ENCODE data around the gene FAM229A. TPM values are rescaled to one million over a fixed set of nuclear protein-coding genes. Genes with fewer than 3 reads are reported as not detected.

Gene FAM229A, protein sequence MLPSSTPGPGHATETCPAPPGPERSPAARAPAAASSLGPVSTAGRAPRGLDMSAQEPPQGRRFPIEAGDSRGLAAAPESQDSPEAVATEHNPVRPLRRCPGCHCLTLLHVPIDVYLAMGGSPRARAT
- polyA plus RNA-seq (2013, experiment 1 of 2): 8.1 TPM
- polyA plus RNA-seq (2013, experiment 2 of 2): 8.3 TPM

DNA sequence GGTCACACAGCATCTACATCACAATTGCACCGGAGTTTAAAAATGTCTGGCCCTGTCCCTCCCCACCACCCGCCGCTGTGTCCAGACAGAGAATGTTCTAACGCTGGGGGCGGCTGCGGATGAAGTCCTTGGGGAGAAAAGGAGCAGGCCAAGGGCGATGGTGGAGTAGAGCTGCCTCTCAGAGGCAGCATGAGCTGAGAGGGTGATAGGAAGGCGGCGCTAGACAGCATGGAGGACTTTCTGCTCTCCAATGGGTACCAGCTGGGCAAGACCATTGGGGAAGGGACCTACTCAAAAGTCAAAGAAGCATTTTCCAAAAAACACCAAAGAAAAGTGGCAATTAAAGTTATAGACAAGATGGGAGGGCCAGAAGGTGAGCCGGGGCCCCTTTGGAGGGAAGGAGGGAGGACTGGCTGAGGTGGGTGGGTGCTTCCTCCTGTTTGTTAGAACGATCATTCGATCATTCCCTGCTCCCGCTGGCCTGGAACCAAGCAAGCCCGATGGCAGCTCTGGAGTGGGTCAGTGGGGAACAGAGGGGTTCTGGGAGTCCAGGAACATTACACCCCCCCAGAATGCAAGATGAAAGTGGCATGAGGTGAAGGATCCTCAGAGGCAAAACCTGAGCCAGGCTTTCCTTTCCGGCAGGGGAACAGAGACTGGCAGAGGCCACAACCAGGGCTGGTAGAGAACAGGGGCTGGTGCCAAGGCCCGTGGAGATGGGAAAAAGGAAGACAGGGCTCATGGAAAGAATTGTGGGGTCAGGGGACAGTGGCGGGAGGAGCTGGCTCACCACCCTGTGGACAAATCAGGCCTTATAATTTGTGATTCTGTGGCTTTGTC is at the start of gene FAM229A, which contains the start of gene TSSK3:
TSS of gene FAM229A (minus strand) at position 12 of the 840 bp plus-strand sequence. CDS start 394 bp downstream, outside the sequence.
TSS of gene TSSK3 (plus strand) at position 66 of the 840 bp plus-strand sequence. CDS start at position 229, 163 bp downstream.
- H3K23ac ChIP-seq (ENCODE audit: low read depth, low read length, poor library complexity): peak within 1 kb of the TSS; percentile 68
- H2AFZ ChIP-seq (ENCODE audit: low read length): no peak within 1 kb of the TSS
- H2BK120ac ChIP-seq (ENCODE audit: low read depth, low read length): peak within 1 kb of the TSS; percentile 51
- H3K18ac ChIP-seq (ENCODE audit: low read length): peak within 1 kb of the TSS; percentile 93
- peak within 1 kb of the TSS; percentile 47 for H3K9ac ChIP-seq (ENCODE audit: low read depth, low read length, poor library complexity)
- peaks cover 0 to 7% (median 0%) of the 10 kb centered on the region in 3 experiments for H3K27me3 ChIP-seq (ENCODE audit: control insufficient read depth in 3 of 3, insufficient read depth in 3 of 3, low read depth in 1 of 3, low read length in 3 of 3)
- H4K8ac ChIP-seq (ENCODE audit: low read depth, low read length): no peak within 1 kb of the TSS
- H3K4me2 ChIP-seq (ENCODE audit: insufficient read depth, low read length, poor library complexity, severe bottlenecking): peak within 1 kb of the TSS; percentile 89
- H3K36me3 ChIP-seq (replicated peaks in 1 of 2; ENCODE audit: control insufficient read depth in 2 of 2, insufficient read depth in 2 of 2, low read length in 2 of 2): peaks cover 34 to 65% of the 10 kb centered on the region in 2 donors
- H4K91ac ChIP-seq (ENCODE audit: low read depth, low read length, poor library complexity): no peak within 1 kb of the TSS
- H3K4me3 ChIP-seq (ENCODE audit: low read length in 2 of 2): peak within 1 kb of the TSS in 1 of 2 donors; percentile 72
- no peak within 1 kb of the TSS for H2BK5ac ChIP-seq (ENCODE audit: low read length)
- H2BK15ac ChIP-seq (ENCODE audit: low read length): no peak within 1 kb of the TSS
- peaks cover 0 to 2% of the 10 kb centered on the region in 2 donors for H3K9me3 ChIP-seq (replicated peaks in 1 of 2; ENCODE audit: control insufficient read depth in 2 of 2, insufficient read depth in 1 of 2, low read depth in 1 of 2, low read length in 2 of 2)
- no peaks in the 10 kb centered on the region for H3K79me1 ChIP-seq (ENCODE audit: low read depth, low read length)
- WGBS, 2 donors (ENCODE audit: extremely low coverage in 2 of 2, insufficient read length in 2 of 2, insufficient replicate concordance in 1 of 2): no CpG with 5 or more reads among the region's 17 CpGs
- H2BK12ac ChIP-seq (ENCODE audit: low read length): no peak within 1 kb of the TSS
- no peak within 1 kb of the TSS for H3K27ac ChIP-seq (replicated peaks; ENCODE audit: low read length)
- peaks cover 0 to 4% of the 10 kb centered on the region in 2 donors for H3K4me1 ChIP-seq (ENCODE audit: control insufficient read depth in 2 of 2, insufficient read depth in 1 of 2, low read depth in 1 of 2, low read length in 2 of 2)
- H3K14ac ChIP-seq (ENCODE audit: low read length): peak within 1 kb of the TSS; percentile 25
- peak within 1 kb of the TSS; percentile 54 for H2AK5ac ChIP-seq (ENCODE audit: low read depth, low read length)
- DNase-seq (ENCODE audit: low spot score): no peak
- H3K4ac ChIP-seq (ENCODE audit: low read length): no peak within 1 kb of the TSS

DNA sequence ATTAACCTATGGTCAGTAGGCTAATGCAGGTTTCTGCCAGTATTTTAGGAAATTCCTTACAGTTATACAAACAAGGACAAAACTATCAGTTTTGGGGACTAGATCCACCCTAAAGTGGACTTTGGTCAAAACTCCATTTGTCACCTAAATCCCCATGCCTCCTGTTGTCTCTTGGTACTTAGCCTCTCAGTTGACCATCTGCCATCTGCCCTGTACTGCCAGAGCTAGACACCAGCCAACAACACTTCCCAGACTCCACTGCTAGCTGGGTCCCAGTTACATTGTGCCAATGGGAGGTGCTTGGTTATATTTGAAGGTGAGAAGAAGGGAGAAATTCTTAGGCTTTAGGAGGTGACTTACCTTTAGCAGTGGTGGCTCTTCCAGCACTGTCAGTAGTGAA is 49.0 kb upstream of the FAM229A start:
- H3K14ac ChIP-seq (ENCODE audit: low read length): no peak overlapping the region

DNA sequence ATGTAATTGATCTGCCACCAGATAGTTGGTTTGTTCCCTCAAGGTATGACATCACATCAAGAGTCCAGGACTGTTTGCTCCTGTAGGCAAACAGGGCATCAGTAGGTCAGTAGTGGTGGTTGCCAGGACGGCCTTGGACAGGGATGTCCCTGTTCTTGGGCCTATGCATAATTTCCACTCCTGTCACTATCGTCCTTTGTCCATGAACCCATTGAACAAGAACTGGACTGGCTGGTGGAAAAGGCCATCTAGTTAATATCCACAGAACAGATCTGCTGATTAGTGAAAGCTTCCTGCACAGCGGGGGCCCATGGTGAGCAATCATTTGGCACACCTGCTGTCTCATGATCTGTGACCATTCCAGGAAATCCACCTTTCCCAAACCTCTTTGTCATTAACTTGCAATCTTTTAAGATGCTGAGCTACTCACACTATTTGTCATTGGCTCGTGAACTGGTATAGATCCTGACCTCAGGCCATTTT is 44.4 kb upstream of the FAM229A start:
- Histone ChIP-seq H3K4me3 (ENCODE audit: low read length in 2 of 2) (no peak overlapping the region), H2BK5ac (ENCODE audit: low read length) (no peak overlapping the region), H3K27ac (replicated peaks; ENCODE audit: low read length) (no peak overlapping the region), H2BK15ac (ENCODE audit: low read length) (no peak overlapping the region), H2AFZ (ENCODE audit: low read length) (no peak overlapping the region), H3K79me1 (ENCODE audit: low read depth, low read length) (no peaks in the 10 kb centered on the region), H3K23ac (ENCODE audit: low read depth, low read length, poor library complexity) (no peak overlapping the region), H3K36me3 (replicated peaks in 1 of 2; ENCODE audit: control insufficient read depth in 2 of 2, insufficient read depth in 2 of 2, low read length in 2 of 2) (peaks cover 0 to 2% of the 10 kb centered on the region in 2 donors), H4K8ac (ENCODE audit: low read depth, low read length) (no peak overlapping the region), H3K4me2 (ENCODE audit: insufficient read depth, low read length, poor library complexity, severe bottlenecking) (no peak overlapping the region), H3K9me3 (replicated peaks in 1 of 2; ENCODE audit: control insufficient read depth in 2 of 2, insufficient read depth in 1 of 2, low read depth in 1 of 2, low read length in 2 of 2) (peaks cover 0 to 3% of the 10 kb centered on the region in 2 donors), H2AK5ac (ENCODE audit: low read depth, low read length) (no peak overlapping the region), H3K4me1 (ENCODE audit: control insufficient read depth in 2 of 2, insufficient read depth in 1 of 2, low read depth in 1 of 2, low read length in 2 of 2) (no peaks in the 10 kb centered on the region), H4K91ac (ENCODE audit: low read depth, low read length, poor library complexity) (no peak overlapping the region), H3K9ac (ENCODE audit: low read depth, low read length, poor library complexity) (no peak overlapping the region), H3K14ac (ENCODE audit: low read length) (no peak overlapping the region), H2BK12ac (ENCODE audit: low read length) (no peak overlapping the region), H2BK120ac (ENCODE audit: low read depth, low read length) (no peak overlapping the region), H3K18ac (ENCODE audit: low read length) (no peak overlapping the region), H3K27me3 (ENCODE audit: control insufficient read depth in 3 of 3, insufficient read depth in 3 of 3, low read depth in 1 of 3, low read length in 3 of 3) (no peaks in the 10 kb centered on the region), H3K4ac (ENCODE audit: low read length) (no peak overlapping the region)
- no CpG with 5 or more reads among the region's 4 CpGs for WGBS, 2 donors (ENCODE audit: extremely low coverage in 2 of 2, insufficient read length in 2 of 2, insufficient replicate concordance in 1 of 2)
- no peak for DNase-seq (ENCODE audit: low spot score)

More for the DNA sequence above, 49.0 kb upstream of the FAM229A start:
- no peak overlapping the region for H3K4me2 ChIP-seq (ENCODE audit: insufficient read depth, low read length, poor library complexity, severe bottlenecking)
- no peak overlapping the region for H2BK120ac ChIP-seq (ENCODE audit: low read depth, low read length)
- H3K9me3 ChIP-seq (replicated peaks in 1 of 2; ENCODE audit: control insufficient read depth in 2 of 2, insufficient read depth in 1 of 2, low read depth in 1 of 2, low read length in 2 of 2): peaks cover 18 to 21% of the 10 kb centered on the region in 2 donors
- H2AK5ac ChIP-seq (ENCODE audit: low read depth, low read length): no peak overlapping the region
- H2BK5ac ChIP-seq (ENCODE audit: low read length): no peak overlapping the region
- H3K4ac ChIP-seq (ENCODE audit: low read length): no peak overlapping the region
- no peak for DNase-seq (ENCODE audit: low spot score)
- H3K27me3 ChIP-seq (ENCODE audit: control insufficient read depth in 3 of 3, insufficient read depth in 3 of 3, low read depth in 1 of 3, low read length in 3 of 3): no peaks in the 10 kb centered on the region
- H3K36me3 ChIP-seq (replicated peaks in 1 of 2; ENCODE audit: control insufficient read depth in 2 of 2, insufficient read depth in 2 of 2, low read length in 2 of 2): peaks cover 0 to 1% of the 10 kb centered on the region in 2 donors
- H2BK15ac ChIP-seq (ENCODE audit: low read length): no peak overlapping the region
- no peak overlapping the region for H2AFZ ChIP-seq (ENCODE audit: low read length)
- no peak overlapping the region for H3K27ac ChIP-seq (replicated peaks; ENCODE audit: low read length)
- H3K79me1 ChIP-seq (ENCODE audit: low read depth, low read length): no peaks in the 10 kb centered on the region
- H3K9ac ChIP-seq (ENCODE audit: low read depth, low read length, poor library complexity): no peak overlapping the region
- no peaks in the 10 kb centered on the region for H3K4me1 ChIP-seq (ENCODE audit: control insufficient read depth in 2 of 2, insufficient read depth in 1 of 2, low read depth in 1 of 2, low read length in 2 of 2)
- no peak overlapping the region for H4K8ac ChIP-seq (ENCODE audit: low read depth, low read length)
- H3K23ac ChIP-seq (ENCODE audit: low read depth, low read length, poor library complexity): no peak overlapping the region
- H3K18ac ChIP-seq (ENCODE audit: low read length): no peak overlapping the region
- no peak overlapping the region for H3K4me3 ChIP-seq (ENCODE audit: low read length in 2 of 2)
- H4K91ac ChIP-seq (ENCODE audit: low read depth, low read length, poor library complexity): no peak overlapping the region
- no peak overlapping the region for H2BK12ac ChIP-seq (ENCODE audit: low read length)

All from neuronal stem cell (in vitro differentiated cells).